Psoas muscle (tissue), 8 donors: Measurements from ENCODE around the gene TIFAB. TPM values are rescaled to one million over a fixed set of nuclear protein-coding genes. Genes with fewer than 3 reads are reported as not detected.

Experiments
- ATAC-seq, 4 donors: fragments of 200-7000 bp; cut with Tn5 transposase; one replicate each; pipeline ENCODE4 v1.9.1; 2020; ENCODE audit warnings: moderate library complexity in 3 of 4, mild to moderate bottlenecking in 2 of 4
- DNase-seq, 2 donors: peaks; one replicate each; pipeline ENCODE4 v3.0.0-alpha.2; 2020
- H3K27ac ChIP-seq: fragments of 200-600 bp; one replicate; pipeline ENCODE4 v1.8.0; 2022
- H3K27me3 ChIP-seq, 3 donors: fragments of 200-600 bp in 1 of 3; one replicate each; pipeline versions ENCODE4 v1.6.1 to v1.8.0; 2013 to 2022; ENCODE audit warnings: low read length in 2 of 3, mild to moderate bottlenecking in 2 of 3, moderate library complexity in 1 of 3; ENCODE audit not compliant: insufficient read depth in 3 of 3
- H3K36me3 ChIP-seq, 2 donors: fragments of 200-600 bp in 1 of 2; one replicate each; pipeline versions ENCODE4 v1.6.1 to v1.8.0; 2013 to 2022; ENCODE audit warnings: low read depth in 1 of 2, mild to moderate bottlenecking in 1 of 2, moderate library complexity in 1 of 2; ENCODE audit not compliant: insufficient read depth in 1 of 2
- H3K4me1 ChIP-seq: fragments of 200-600 bp; one replicate; pipeline ENCODE4 v1.8.0; 2022
- H3K4me3 ChIP-seq: fragments of 200-600 bp; one replicate; pipeline ENCODE4 v1.8.0; 2022; ENCODE audit warnings: mild to moderate bottlenecking
- H3K9me3 ChIP-seq: fragments of 200-600 bp; one replicate; pipeline ENCODE4 v1.8.0; 2022
- WGBS, 3 donors: extraction: QIAGEN DNeasy Blood & Tissue Kit; methylation state at CpG; one replicate each; pipeline versions ENCODE4 v1.1.6 to v1.1.7; 2013; 5-methylcytosine and 5-hydroxymethylcytosine counted together
- intact Hi-C, 2 donors: fragments of 100-400 bp; cut with DNase I; formaldehyde crosslinking; loops; one replicate each; pipeline versions ENCODE4 v1.11.0 to v1.14.2; 2022
- polyA plus RNA-seq, 3 donors: library from polyadenylated mRNA; stranded (reverse); fragments of 200-250 nt; gene quantifications; one replicate each; pipeline ENCODE4 v1.2.3, GENCODE V29; 2013
- total RNA-seq, 4 donors: library from RNA; stranded (reverse); fragmentation: NEBNext Ultra II Directional in 2 of 4; extraction: Animal tissue kit (Norgen Biotek cat#: 25700) in 2 of 4; gene quantifications; one replicate each; pipeline versions ENCODE4 v1.2.1 to v1.2.4, GENCODE V29; 2021 to 2023
- TF ChIP-seq, protein P1 (sequence below): fragments of 200-600 bp; IDR thresholded peaks from one replicate; pipeline ENCODE4 v1.8.0; 2022; ENCODE audit warnings: antibody characterized with exemption
- donor health status: healthy with polysubstance abuse.
- donor health status: DM: no; HTN: no; CAD: no; lungs with moderate emphysema.
- donor health status: Bipolar disorder and iron deficiency.
- donor health status: healthy.
- donor health status: DM: yes; HTN: yes; CAD: no.
- donor health status: DM: no; HTN: no; CAD: no.
- donor health status: DM: no; HTN: no; CAD: no.
- donor health status: DM: yes; HTN: yes; CAD: no.

The TIFAB gene
- total and polyA plus RNA-seq, 7 donors = under 0.01 TPM; not detected in 6

- TF ChIP-seq, protein P1, sequence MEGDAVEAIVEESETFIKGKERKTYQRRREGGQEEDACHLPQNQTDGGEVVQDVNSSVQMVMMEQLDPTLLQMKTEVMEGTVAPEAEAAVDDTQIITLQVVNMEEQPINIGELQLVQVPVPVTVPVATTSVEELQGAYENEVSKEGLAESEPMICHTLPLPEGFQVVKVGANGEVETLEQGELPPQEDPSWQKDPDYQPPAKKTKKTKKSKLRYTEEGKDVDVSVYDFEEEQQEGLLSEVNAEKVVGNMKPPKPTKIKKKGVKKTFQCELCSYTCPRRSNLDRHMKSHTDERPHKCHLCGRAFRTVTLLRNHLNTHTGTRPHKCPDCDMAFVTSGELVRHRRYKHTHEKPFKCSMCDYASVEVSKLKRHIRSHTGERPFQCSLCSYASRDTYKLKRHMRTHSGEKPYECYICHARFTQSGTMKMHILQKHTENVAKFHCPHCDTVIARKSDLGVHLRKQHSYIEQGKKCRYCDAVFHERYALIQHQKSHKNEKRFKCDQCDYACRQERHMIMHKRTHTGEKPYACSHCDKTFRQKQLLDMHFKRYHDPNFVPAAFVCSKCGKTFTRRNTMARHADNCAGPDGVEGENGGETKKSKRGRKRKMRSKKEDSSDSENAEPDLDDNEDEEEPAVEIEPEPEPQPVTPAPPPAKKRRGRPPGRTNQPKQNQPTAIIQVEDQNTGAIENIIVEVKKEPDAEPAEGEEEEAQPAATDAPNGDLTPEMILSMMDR = no peak
- Histone ChIP-seq H3K36me3 (no peaks in the 10 kb centered on the region), H3K27me3 (peaks cover 3 to 65% (median 28%) of the 10 kb centered on the region in 3 donors), H3K27ac (no peak overlapping the region), H3K9me3 (no peaks in the 10 kb centered on the region), H3K4me1 (peaks cover 14% of the 10 kb centered on the region), H3K4me3 (no peak overlapping the region)
- ATAC-seq = no peak
- DNase-seq = no peak
- intact Hi-C loops = loop anchor here in 1 of 2 donors (5.0 kb wide), 1 partner anchor 45 kb away; no protein-coding TSS in a partner anchor
- 53 to 64% (median 62%) methylated on average over 1 of the region's 1 CpG for WGBS, 3 donors
Observed at GRCh38 chr5:135487037-135487395, 34.9 kb upstream of the TIFAB start.

DNA sequence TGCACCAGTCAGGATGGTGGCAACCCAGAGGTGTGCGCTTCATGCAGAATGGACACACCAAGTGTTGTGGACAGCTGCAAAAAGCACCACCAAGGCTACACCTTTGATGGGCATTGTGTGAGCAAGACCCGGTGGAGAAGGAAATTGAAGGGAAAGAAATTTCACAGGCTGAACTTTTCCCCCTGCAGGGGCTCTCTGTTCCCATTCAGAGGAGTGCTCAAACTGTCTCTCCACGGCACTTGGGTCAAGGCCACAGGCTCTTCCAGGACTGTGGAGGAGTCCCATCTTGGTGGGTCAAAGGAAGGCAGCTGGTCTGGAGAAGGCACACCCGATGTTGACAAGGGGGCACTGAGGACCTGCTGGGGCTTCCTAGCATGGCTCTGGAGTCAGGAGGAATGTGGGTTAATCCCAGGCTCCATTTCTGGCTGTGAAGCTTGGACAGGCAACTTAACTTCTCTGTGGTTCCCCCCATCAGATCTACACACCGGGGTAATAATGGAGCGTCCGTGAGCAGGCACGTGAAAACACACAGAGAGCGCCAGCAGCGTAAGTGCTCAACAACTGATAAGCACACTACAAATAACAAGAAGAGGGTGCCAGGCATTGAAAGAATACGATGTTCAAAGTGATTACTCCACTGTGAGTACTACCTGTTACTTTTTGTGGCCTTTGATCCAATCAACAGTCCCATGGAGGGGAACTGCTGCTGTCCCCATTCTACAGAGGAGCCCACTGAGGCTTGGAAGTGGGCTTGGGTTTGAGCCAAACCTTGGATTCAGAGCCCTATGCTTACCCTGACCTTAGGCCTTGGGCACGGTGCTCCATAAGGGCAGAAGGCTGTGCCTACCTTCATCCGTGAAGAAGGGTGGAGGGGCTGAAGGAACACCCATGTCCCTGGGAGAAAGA is 34.2 kb upstream of the TIFAB start:
- Histone ChIP-seq H3K9me3 (no peaks in the 10 kb centered on the region), H3K27me3 (peaks cover 3 to 59% (median 24%) of the 10 kb centered on the region in 3 donors), H3K27ac (no peak overlapping the region), H3K4me3 (no peak overlapping the region), H3K36me3 (no peaks in the 10 kb centered on the region), H3K4me1 (peaks cover 14% of the 10 kb centered on the region)
- DNase-seq = no peak
- TF ChIP-seq, protein P1 = no peak
- no peak for ATAC-seq
- intact Hi-C loops = loop anchor here in 1 of 2 donors (5.0 kb wide), 1 partner anchor 46 kb away; no protein-coding TSS in a partner anchor
- WGBS, 3 donors = 81 to 84% (median 82%) methylated on average over 13 of the region's 13 CpGs

DNA sequence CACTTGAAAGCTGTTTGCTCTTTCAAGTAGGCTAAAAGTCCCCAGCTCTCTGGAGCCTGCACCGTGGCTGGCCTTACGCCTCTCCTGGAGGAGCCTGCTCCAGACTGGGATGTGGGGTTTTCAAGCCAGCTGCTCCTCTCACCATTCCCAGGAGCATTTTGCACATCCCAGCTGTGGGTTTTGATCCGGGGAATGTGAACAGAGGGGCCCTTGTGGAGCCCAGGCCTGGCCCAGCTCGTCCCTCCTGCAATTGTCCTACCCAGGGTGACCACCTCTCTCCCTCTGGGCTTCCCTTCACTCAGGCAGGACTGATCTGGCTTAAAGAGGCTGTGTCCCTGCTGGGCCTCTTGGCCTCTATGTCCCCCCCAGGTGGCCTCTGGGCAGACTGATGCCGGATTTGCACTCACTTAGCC is 32.5 kb upstream of the TIFAB start:
- Histone ChIP-seq H3K27me3 (peaks cover 3 to 48% (median 14%) of the 10 kb centered on the region in 3 donors), H3K9me3 (no peaks in the 10 kb centered on the region), H3K27ac (no peak overlapping the region), H3K36me3 (no peaks in the 10 kb centered on the region), H3K4me3 (no peak overlapping the region), H3K4me1 (peaks cover 7% of the 10 kb centered on the region)
- TF ChIP-seq, protein P1 = no peak
- ATAC-seq (no peak), DNase-seq (no peak)
- intact Hi-C loops = loop anchor here in 1 of 2 donors (5.0 kb wide), 1 partner anchor 48 kb away; no protein-coding TSS in a partner anchor
- whole genome bisulfite sequencing, 3 donors = 46 to 63% (median 62%) methylated on average over 5 of the region's 5 CpGs

GRCh38 chr5:135483254-135483653 is 31.1 kb upstream of the TIFAB start:
- no peak for ATAC-seq
- TF ChIP-seq, protein P1 = no peak
- 92 to 100% (median 92%) methylated on average over 1 of the region's 1 CpG for WGBS, 3 donors

More at GRCh38 chr5:135483254-135483653, 31.1 kb upstream of the TIFAB start:
- intact Hi-C loops = no loop called here
- Histone ChIP-seq H3K27ac (no peak overlapping the region), H3K4me3 (no peak overlapping the region), H3K27me3 (peaks cover 0 to 33% (median 7%) of the 10 kb centered on the region in 3 donors), H3K36me3 (no peaks in the 10 kb centered on the region), H3K4me1 (no peaks in the 10 kb centered on the region), H3K9me3 (no peaks in the 10 kb centered on the region)
- DNase-seq = no peak
